Activated CD4-positive, CD25-positive, alpha-beta regulatory T cell treated with anti-CD3 and anti-CD28 coated beads, Interleukin-2, amount 50 U/mL, for 24 hours (primary cell): ENCODE results near the gene PPARD.
"Not testable (repeated sequence)": the region's sequence is repeated elsewhere in the genome, so short reads cannot be mapped to it uniquely, and the experiment has no call there.

Experiments used
- ATAC-seq, 2 donors: fragments of 150-1000 bp; cut with Tn5 transposase; one replicate each; pipeline ENCODE4 v1.10.0; 2021; ENCODE audit warnings: mild to moderate bottlenecking in 1 of 2, moderate library complexity in 1 of 2

PPARD gene

DNA sequence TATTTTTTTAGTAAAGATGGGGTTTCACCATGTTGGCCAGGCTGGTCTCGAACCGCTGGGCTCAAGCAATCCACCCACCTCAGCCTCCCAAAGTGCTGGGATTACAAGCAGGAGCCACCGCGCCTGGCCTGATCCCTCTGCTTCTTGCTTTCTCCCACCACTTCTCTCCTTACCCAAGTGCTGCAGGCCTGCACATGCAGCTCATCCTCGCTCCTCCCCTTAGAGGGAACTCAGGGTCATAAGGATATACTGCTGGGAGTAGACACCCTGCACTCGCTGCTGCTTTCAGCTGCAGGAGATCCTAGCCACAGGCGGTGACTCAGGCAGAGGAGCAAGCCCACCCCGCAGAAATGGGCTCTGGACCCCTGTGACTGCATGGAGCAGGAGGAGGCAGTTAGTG lies 69.7 kb downstream of the PPARD start:
- ATAC-seq = no peak

GRCh38 chr6:35413911-35414310 lies 71.6 kb downstream of the PPARD start:
- ATAC-seq = no peak

DNA sequence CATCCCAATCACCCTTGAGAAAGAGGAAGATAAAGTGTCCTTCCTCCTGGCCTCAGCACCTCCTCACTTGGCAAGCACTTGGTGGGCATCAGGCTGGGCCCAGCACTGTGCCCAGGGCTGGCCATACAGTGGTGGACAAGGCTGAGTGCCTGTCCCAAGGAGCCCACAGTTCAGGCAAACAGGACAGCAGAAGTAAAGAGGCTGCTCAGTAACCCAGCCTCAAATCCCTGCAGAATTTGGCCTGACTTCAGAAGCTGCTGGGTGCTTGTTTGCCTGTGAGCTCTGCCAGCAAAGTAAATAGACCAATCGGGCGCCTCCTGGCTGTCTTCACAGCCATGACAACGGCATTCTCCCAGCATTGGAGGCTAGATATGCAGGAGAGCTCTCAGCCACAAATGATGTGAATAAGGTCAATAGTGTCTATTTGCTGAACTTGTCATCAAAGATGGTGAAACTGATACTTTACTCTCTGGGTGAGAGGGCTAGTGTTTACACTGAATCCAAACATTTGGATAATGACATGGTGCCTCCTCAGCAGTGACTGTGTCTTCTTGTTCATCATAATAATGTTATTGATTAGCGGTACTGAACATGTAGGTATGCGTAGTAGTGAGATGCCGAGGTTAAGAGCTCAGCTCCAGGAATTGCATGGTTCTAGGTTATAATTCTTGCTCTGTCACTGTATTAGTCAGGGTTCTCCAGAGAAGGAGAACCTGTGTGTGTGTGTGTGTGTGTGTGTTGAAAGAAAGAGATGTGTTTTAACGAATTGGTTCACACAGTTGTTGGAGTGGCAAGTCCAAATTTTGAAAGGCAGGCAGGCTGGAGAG lies 72.9 kb downstream of the PPARD start:
- ATAC-seq = no peak

- ATAC-seq = no peak
Observed at GRCh38 chr6:35417979-35418661, 75.8 kb downstream of the PPARD start.

GRCh38 chr6:35419417-35419816 lies 77.1 kb downstream of the PPARD start:
- peak in 1 of 2 donors; percentile 24 for ATAC-seq

GRCh38 chr6:35419961-35420360 lies 77.6 kb downstream of the PPARD start:
- no peak for ATAC-seq

GRCh38 chr6:35425284-35425683 lies 82.9 kb downstream of the PPARD start:
- ATAC-seq = no peak

- no peak for ATAC-seq
Observed at GRCh38 chr6:35426074-35426473, 83.7 kb downstream of the PPARD start.

DNA sequence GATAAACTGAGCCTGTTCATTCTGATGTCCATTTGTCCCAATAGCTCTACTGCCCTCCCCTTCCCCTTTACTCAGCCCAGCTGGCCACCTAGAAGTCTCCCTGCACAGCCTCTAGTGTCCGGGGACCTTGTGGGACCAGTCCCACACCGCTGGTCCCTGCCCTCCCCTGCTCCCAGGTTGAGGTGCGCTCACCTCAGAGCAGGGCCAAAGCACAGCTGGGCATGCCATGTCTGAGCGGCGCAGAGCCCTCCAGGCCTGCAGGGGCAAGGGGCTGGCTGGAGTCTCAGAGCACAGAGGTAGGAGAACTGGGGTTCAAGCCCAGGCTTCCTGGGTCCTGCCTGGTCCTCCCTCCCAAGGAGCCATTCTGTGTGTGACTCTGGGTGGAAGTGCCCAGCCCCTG lies 85.1 kb downstream of the PPARD start:
- no peak for ATAC-seq

GRCh38 chr6:35427851-35428321 lies 85.5 kb downstream of the PPARD start:
- no peak for ATAC-seq

DNA sequence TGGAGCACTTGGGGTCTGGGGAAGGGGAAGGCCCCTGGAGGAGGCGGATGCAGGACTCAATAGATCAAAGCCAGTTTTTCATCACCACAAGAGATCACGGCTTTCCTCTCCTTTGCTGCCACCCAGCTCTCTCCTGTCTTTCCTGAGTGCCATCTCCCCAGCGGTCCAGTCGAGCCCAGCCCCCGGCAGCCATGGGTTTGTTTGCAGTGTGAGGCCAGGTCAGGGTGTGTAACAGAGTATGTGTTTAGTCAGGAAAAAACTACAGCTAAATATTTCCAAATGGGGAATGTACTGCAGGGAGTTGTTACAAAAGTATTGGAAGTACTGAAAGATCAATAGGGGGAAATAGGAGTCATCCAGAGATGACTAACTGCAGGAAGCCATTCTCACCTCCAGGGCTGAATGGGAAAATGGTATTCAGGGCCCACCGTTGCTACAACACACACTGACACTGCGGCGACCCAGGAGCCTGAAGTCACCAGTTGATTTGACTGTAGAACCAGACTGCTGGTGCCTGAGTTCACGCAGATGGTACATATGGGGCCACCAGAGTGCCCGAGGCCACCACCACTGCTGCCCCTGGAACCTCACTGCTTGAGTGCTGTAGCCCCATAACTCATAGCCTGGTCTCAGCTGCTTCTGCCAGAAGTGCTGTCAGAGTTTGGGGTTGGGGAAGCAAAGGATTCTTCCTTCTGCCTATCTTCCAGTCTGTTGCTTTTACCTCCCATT lies 86.2 kb downstream of the PPARD start:
- no peak for ATAC-seq

DNA sequence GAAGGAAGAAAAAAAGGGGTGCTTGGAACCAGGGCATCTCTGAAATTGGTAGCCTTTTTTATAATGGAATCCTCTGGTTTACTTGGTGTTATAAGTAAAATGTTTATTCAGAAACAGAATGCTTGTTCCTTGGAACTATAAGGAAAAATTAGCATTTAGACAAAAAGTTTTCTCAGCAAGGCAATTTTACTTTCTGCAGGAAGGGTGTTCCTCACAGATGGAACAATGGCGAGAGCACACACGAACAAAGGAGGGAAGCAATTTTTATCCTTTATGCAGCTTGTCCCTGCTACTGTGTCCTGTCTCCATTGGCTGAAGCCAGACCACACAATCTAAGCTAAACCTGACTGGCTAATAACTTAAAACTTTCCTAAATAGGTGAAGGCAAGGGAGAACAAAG lies 87.1 kb downstream of the PPARD start:
- no peak for ATAC-seq

- no peak for ATAC-seq
Observed at GRCh38 chr6:35432291-35432690, 89.9 kb downstream of the PPARD start.

GRCh38 chr6:35432702-35433101 lies 90.3 kb downstream of the PPARD start:
- ATAC-seq = not testable (repeated sequence)

DNA sequence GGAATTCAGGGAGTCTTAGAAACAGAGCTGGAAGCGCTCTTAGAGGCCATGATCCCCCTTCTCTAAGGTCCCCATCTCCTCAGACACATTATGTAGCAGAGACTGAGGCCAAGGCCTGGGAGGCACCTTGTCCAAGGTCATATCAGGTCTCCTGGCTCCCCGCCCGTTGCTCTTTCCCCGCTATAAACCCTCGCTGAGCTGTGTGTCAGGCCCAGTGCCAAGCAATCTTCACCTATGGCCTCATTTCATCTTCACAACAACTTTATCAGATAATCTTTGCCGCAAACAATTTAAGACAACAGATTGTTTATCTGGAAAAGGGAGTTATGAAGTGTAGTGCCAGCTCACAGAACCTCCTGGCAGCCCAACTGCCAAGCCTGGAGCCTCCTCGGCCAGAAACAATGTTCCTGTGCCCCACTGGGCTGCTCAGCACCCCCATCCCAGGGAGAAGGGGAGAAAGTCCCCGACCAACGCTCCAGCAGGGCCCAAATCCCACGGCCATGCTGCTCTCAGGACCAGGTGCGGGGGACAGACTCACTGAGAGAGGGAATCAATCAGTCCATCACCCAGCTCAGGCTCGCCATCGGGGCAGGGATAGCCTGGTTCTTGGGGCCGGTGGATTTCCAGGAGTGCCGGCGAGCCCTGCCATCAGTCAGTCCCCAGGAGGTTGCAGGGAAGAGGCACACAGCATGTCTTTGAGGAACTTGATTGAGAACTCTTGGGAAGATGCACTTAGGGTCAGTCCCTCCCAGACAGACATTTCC lies 92.9 kb downstream of the PPARD start:
- no peak for ATAC-seq

GRCh38 chr6:35436071-35436857 lies 93.9 kb downstream of the PPARD start:
- no peak for ATAC-seq

- not testable (repeated sequence) for ATAC-seq
Observed at GRCh38 chr6:35438378-35439065, 96.2 kb downstream of the PPARD start.

GRCh38 chr6:35439308-35439707 lies 97.0 kb downstream of the PPARD start:
- ATAC-seq = no peak

- no peak for ATAC-seq
Observed at GRCh38 chr6:35441205-35441604, 98.8 kb downstream of the PPARD start.

GRCh38 chr6:35441642-35442041 lies 99.3 kb downstream of the PPARD start:
- ATAC-seq = no peak

DNA sequence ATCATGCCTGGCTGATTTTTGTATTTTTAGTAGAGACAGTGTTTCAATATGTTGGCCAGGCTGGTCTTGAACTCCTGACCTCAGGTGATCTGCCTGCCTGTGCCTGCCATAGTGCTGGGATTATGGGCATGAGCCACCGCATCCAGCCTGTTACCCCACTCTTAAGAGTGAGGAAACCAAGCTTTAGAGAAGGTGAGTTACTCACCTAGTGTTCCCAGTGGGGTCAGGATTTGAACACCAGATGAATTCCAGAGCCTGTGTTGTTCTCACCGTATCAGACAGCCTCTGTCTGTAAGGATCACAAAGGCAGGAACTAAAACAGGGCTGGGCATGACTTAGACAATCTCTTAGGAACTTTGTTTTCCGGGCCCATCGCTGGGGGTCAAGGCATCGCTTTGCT lies 100.3 kb downstream of the PPARD start:
- no peak for ATAC-seq
